ENCODE results near the gene SLCO3A1.

The SLCO3A1 gene

GRCh38 chr15:91946581-91947292 lies 93.2 kb downstream of the SLCO3A1 start:
- Histone ChIP-seq H4K20me1 (ENCODE audit: insufficient read depth, low read length, poor library complexity, severe bottlenecking) (no peaks in the 10 kb centered on the region), H3K79me2 (ENCODE audit: insufficient read depth, low read length) (no peaks in the 10 kb centered on the region), H3K9me2 (replicated peaks; ENCODE audit: low read depth, low read length) (no peaks in the 10 kb centered on the region), H3K27me3 (ENCODE audit: insufficient read depth, low read length, poor library complexity, severe bottlenecking) (no peaks in the 10 kb centered on the region), H2AFZ (ENCODE audit: low read length) (no peak overlapping the region), H3K9ac (ENCODE audit: low read depth, low read length, poor library complexity, severe bottlenecking) (no peak overlapping the region), H3K9me3 (ENCODE audit: insufficient read depth, low read depth, low read length) (no peaks in the 10 kb centered on the region), H3K4me3 (ENCODE audit: low read length, poor library complexity, severe bottlenecking) (no peak overlapping the region), H3K4me1 (ENCODE audit: insufficient read depth, low read length, poor library complexity, severe bottlenecking) (peaks cover 4% of the 10 kb centered on the region), H3K4me2 (ENCODE audit: low read depth, low read length, poor library complexity, severe bottlenecking) (no peak overlapping the region), H3F3A (ENCODE audit: low read depth) (no peaks in the 10 kb centered on the region), H3K36me3 (ENCODE audit: insufficient read depth, low read length) (no peaks in the 10 kb centered on the region)
- TF ChIP-seq EZH2phosphoT487 (IDR thresholded peaks at IDR 0.05; ENCODE audit: borderline replicate concordance) (no peak), CTCF (conservative IDR thresholded peaks at IDR 0.05; ENCODE audit: low read length) (no peak)

GRCh38 chr15:91947293-91947679 lies 93.8 kb downstream of the SLCO3A1 start:
- Histone ChIP-seq H2AFZ (ENCODE audit: low read length) (no peak overlapping the region), H3K9me3 (ENCODE audit: insufficient read depth, low read depth, low read length) (no peaks in the 10 kb centered on the region), H3K4me1 (ENCODE audit: insufficient read depth, low read length, poor library complexity, severe bottlenecking) (peaks cover 4% of the 10 kb centered on the region), H3F3A (ENCODE audit: low read depth) (no peaks in the 10 kb centered on the region), H3K79me2 (ENCODE audit: insufficient read depth, low read length) (no peaks in the 10 kb centered on the region), H3K9ac (ENCODE audit: low read depth, low read length, poor library complexity, severe bottlenecking) (no peak overlapping the region), H3K9me2 (replicated peaks; ENCODE audit: low read depth, low read length) (no peaks in the 10 kb centered on the region), H4K20me1 (ENCODE audit: insufficient read depth, low read length, poor library complexity, severe bottlenecking) (no peaks in the 10 kb centered on the region), H3K4me3 (ENCODE audit: low read length, poor library complexity, severe bottlenecking) (no peak overlapping the region), H3K4me2 (ENCODE audit: low read depth, low read length, poor library complexity, severe bottlenecking) (no peak overlapping the region), H3K36me3 (ENCODE audit: insufficient read depth, low read length) (no peaks in the 10 kb centered on the region), H3K27me3 (ENCODE audit: insufficient read depth, low read length, poor library complexity, severe bottlenecking) (no peaks in the 10 kb centered on the region)
- no peak for TF ChIP-seq CTCF (conservative IDR thresholded peaks at IDR 0.05; ENCODE audit: low read length)
- no peak for TF ChIP-seq EZH2phosphoT487 (IDR thresholded peaks at IDR 0.05; ENCODE audit: borderline replicate concordance)

DNA sequence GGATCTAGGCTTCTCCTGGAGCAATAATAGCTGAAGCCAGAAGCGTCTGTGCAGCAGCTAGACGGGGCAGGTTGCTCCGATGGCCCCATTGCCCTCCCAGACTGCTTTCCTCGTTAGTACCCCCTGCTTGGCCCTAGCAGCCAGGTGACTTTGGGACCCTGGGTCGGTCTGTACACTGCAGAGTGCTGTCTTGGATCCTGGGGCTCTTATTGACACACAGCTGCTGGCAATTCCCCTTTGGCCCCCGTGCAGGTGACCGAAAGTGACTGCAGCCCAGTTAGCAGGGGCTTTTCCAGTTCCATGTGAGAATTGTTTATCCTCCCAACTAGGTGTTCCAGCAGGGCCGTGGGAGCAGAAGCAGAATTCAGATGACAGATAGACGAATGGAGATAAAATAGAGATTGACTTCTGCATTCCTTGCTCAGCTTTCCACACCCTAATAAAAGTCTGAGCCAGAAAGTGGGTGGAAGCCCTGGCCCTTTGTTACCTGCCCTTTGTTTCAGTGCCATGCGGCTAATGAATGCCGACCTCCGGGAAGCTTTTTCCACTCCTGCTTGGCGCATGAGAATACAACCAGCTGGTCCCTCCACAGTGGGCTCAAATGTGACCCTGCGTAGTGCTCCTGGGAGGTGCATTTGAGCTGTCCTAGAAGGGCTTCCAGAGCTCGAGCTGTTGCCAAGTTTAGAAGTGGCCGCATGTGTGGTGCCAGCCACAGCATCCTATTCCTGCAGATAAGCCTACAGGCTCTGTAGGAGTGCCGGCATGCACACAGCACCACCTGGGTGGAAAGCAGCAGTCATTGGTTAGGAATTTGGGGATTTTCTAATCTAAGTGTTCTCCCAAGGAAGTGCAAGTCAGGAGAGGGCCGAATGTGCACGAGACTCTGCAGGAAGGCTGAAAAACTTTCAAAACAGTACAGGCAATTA lies 94.4 kb downstream of the SLCO3A1 start:
- Histone ChIP-seq H3K79me2 (ENCODE audit: insufficient read depth, low read length) (no peaks in the 10 kb centered on the region), H3K4me1 (ENCODE audit: insufficient read depth, low read length, poor library complexity, severe bottlenecking) (peaks cover 4% of the 10 kb centered on the region), H3K4me3 (ENCODE audit: low read length, poor library complexity, severe bottlenecking) (no peak overlapping the region), H3K36me3 (ENCODE audit: insufficient read depth, low read length) (no peaks in the 10 kb centered on the region), H3K9ac (ENCODE audit: low read depth, low read length, poor library complexity, severe bottlenecking) (no peak overlapping the region), H3K9me2 (replicated peaks; ENCODE audit: low read depth, low read length) (no peaks in the 10 kb centered on the region), H3K4me2 (ENCODE audit: low read depth, low read length, poor library complexity, severe bottlenecking) (no peak overlapping the region), H3K27me3 (ENCODE audit: insufficient read depth, low read length, poor library complexity, severe bottlenecking) (no peaks in the 10 kb centered on the region), H3F3A (ENCODE audit: low read depth) (no peaks in the 10 kb centered on the region), H3K9me3 (ENCODE audit: insufficient read depth, low read depth, low read length) (no peaks in the 10 kb centered on the region), H2AFZ (ENCODE audit: low read length) (no peak overlapping the region), H4K20me1 (ENCODE audit: insufficient read depth, low read length, poor library complexity, severe bottlenecking) (no peaks in the 10 kb centered on the region)
- TF ChIP-seq EZH2phosphoT487 (IDR thresholded peaks at IDR 0.05; ENCODE audit: borderline replicate concordance) (no peak), CTCF (conservative IDR thresholded peaks at IDR 0.05; ENCODE audit: low read length) (no peak)

Data from Loucy (cell line).